HG02642 (cell line): ENCODE data around the gene ZNF292.
"Not testable (repeated sequence)": the region's sequence is repeated elsewhere in the genome, so short reads cannot be mapped to it uniquely, and the experiment has no call there.

Source experiments
- ATAC-seq: cut with Tn5 transposase; IDR thresholded peaks from one replicate; pipeline ENCODE4 v1.9.1; 2021; ENCODE audit warnings: mild to moderate bottlenecking; ENCODE audit not compliant: unreplicated experiment, poor library complexity

Gene ZNF292

GRCh38 chr6:87154993-87155841 lies at the start of gene ZNF292:
Gene ZNF292, plus strand, starts transcription at chr6:87155565. Its CDS starts 27 bp downstream, at chr6:87155592.
- ATAC-seq: peak; percentile 78

- ATAC-seq: no peak
Observed at GRCh38 chr6:87105823-87106222, 49.5 kb upstream of the ZNF292 start.

- ATAC-seq: no peak
Observed at GRCh38 chr6:87110636-87111035, 44.7 kb upstream of the ZNF292 start.

- ATAC-seq: peak; percentile 98
Observed at GRCh38 chr6:87115402-87116135, 39.8 kb upstream of the ZNF292 start.

- no peak for ATAC-seq
Observed at GRCh38 chr6:87116922-87117321, 38.4 kb upstream of the ZNF292 start.

GRCh38 chr6:87118054-87118453 lies 37.3 kb upstream of the ZNF292 start:
- no peak for ATAC-seq

GRCh38 chr6:87122477-87122876 lies 32.9 kb upstream of the ZNF292 start:
- ATAC-seq: no peak

GRCh38 chr6:87124074-87124473 lies 31.3 kb upstream of the ZNF292 start:
- ATAC-seq: no peak

- no peak for ATAC-seq
Observed at GRCh38 chr6:87126501-87126900, 28.9 kb upstream of the ZNF292 start.

GRCh38 chr6:87127737-87128136 lies 27.6 kb upstream of the ZNF292 start:
- ATAC-seq: no peak

GRCh38 chr6:87136963-87137362 lies 18.4 kb upstream of the ZNF292 start:
- no peak for ATAC-seq

GRCh38 chr6:87139236-87139635 lies 16.1 kb upstream of the ZNF292 start:
- ATAC-seq: peak; percentile 65

GRCh38 chr6:87139927-87140326 lies 15.4 kb upstream of the ZNF292 start:
- ATAC-seq: not testable (repeated sequence)

- ATAC-seq: peak; percentile 70
Observed at GRCh38 chr6:87146363-87146762, 9.0 kb upstream of the ZNF292 start.

GRCh38 chr6:87150406-87150805 lies 5.0 kb upstream of the ZNF292 start:
- no peak for ATAC-seq

GRCh38 chr6:87151471-87151780 lies 3.9 kb upstream of the ZNF292 start:
- no peak for ATAC-seq

- ATAC-seq: peak; percentile 41
Observed at GRCh38 chr6:87151781-87152525, 3.4 kb upstream of the ZNF292 start.

- ATAC-seq: peak; percentile 0
Observed at GRCh38 chr6:87152526-87152955, 2.8 kb upstream of the ZNF292 start.

GRCh38 chr6:87154641-87154992 lies 748 bp upstream of the ZNF292 start:
- ATAC-seq: no peak

GRCh38 chr6:87155842-87156815 lies 764 bp downstream of the ZNF292 start:
- ATAC-seq: peak; percentile 2
